ENCODE data around the gene PACRG. TPM values are rescaled to one million over a fixed set of nuclear protein-coding genes. Genes with fewer than 3 reads are reported as not detected.
"Not testable (repeated sequence)": the region's sequence is repeated elsewhere in the genome, so short reads cannot be mapped to it uniquely, and the experiment has no call there.

PACRG gene
- 2.4 TPM in 2 replicates for total RNA-seq
- long read RNA-seq, partial matches to known transcripts = 1 of 4 reads
- long read RNA-seq, other reads (novel, unspliced or antisense) = 3 of 4 reads

GRCh38 chr6:162727322-162728182 is at the start of gene PACRG, which contains the start of gene PRKN:
Gene PACRG (plus strand): TSS chr6:162727974.
Gene PRKN (minus strand): TSS chr6:162727766.
- H3K4me3 Mint-ChIP-seq (ENCODE audit: low read depth) = peak within 1 kb of the TSS; percentile 92
- H3K4me1 Mint-ChIP-seq (ENCODE audit: low read depth) = peaks cover 15% of the 10 kb centered on the region
- DNase-seq (ENCODE audit: low spot score, unreplicated experiment) = peak; percentile 100
- no peaks in the 10 kb centered on the region for H3K27me3 Mint-ChIP-seq
- no peaks in the 10 kb centered on the region for H3K9me3 Mint-ChIP-seq (ENCODE audit: low read depth)
- TF ChIP-seq CTCF (IDR thresholded peaks at IDR 0.05; ENCODE audit: unreplicated experiment) = no peak
- no peaks in the 10 kb centered on the region for H3K36me3 Mint-ChIP-seq (ENCODE audit: insufficient read depth)
- peak within 1 kb of the TSS; percentile 99 for H3K27ac Mint-ChIP-seq

GRCh38 chr6:162678896-162679295 is 48.9 kb upstream of the PACRG start:
- not testable (repeated sequence) for DNase-seq (ENCODE audit: low spot score, unreplicated experiment); H3K27me3 Mint-ChIP-seq; H3K27ac Mint-ChIP-seq; H3K4me3 Mint-ChIP-seq (ENCODE audit: low read depth); H3K36me3 Mint-ChIP-seq (ENCODE audit: insufficient read depth)
- Mint-ChIP-seq H3K4me1 (ENCODE audit: low read depth) (peaks cover 13% of the 10 kb centered on the region), H3K9me3 (ENCODE audit: low read depth) (peaks cover 11% of the 10 kb centered on the region)

GRCh38 chr6:162679681-162680080 is 48.1 kb upstream of the PACRG start:
- TF ChIP-seq CTCF (IDR thresholded peaks at IDR 0.05; ENCODE audit: unreplicated experiment) = no peak
- DNase-seq (ENCODE audit: low spot score, unreplicated experiment) = no peak
- Mint-ChIP-seq H3K36me3 (ENCODE audit: insufficient read depth) (peaks cover 1% of the 10 kb centered on the region), H3K27me3 (no peaks in the 10 kb centered on the region), H3K4me3 (ENCODE audit: low read depth) (no peak overlapping the region), H3K4me1 (ENCODE audit: low read depth) (peaks cover 11% of the 10 kb centered on the region), H3K27ac (no peak overlapping the region), H3K9me3 (ENCODE audit: low read depth) (peaks cover 5% of the 10 kb centered on the region)

- H3K27me3 Mint-ChIP-seq = no peaks in the 10 kb centered on the region
- H3K36me3 Mint-ChIP-seq (ENCODE audit: insufficient read depth) = peaks cover 1% of the 10 kb centered on the region
- no peak overlapping the region for H3K27ac Mint-ChIP-seq
- H3K4me3 Mint-ChIP-seq (ENCODE audit: low read depth) = no peak overlapping the region
- H3K4me1 Mint-ChIP-seq (ENCODE audit: low read depth) = peaks cover 11% of the 10 kb centered on the region
- H3K9me3 Mint-ChIP-seq (ENCODE audit: low read depth) = peaks cover 4% of the 10 kb centered on the region
- DNase-seq (ENCODE audit: low spot score, unreplicated experiment) = no peak
- TF ChIP-seq CTCF (IDR thresholded peaks at IDR 0.05; ENCODE audit: unreplicated experiment) = no peak
Observed at GRCh38 chr6:162680367-162680766, 47.4 kb upstream of the PACRG start.

GRCh38 chr6:162680871-162681270 is 46.9 kb upstream of the PACRG start:
- Mint-ChIP-seq H3K4me1 (ENCODE audit: low read depth) (peaks cover 11% of the 10 kb centered on the region), H3K9me3 (ENCODE audit: low read depth) (peaks cover 4% of the 10 kb centered on the region), H3K4me3 (ENCODE audit: low read depth) (no peak overlapping the region), H3K36me3 (ENCODE audit: insufficient read depth) (peaks cover 1% of the 10 kb centered on the region), H3K27me3 (no peaks in the 10 kb centered on the region), H3K27ac (peak overlapping the region; percentile 4)
- no peak for DNase-seq (ENCODE audit: low spot score, unreplicated experiment)
- no peak for TF ChIP-seq CTCF (IDR thresholded peaks at IDR 0.05; ENCODE audit: unreplicated experiment)

Measured in progenitor cell of endocrine pancreas (in vitro differentiated cells).